Transverse colon (tissue), 4 donors: ENCODE data around the gene ARAP1.

Experiments
- CTCF ChIP-seq, 5 experiments: fragments of 200-600 bp in 3 of 5; fragments of 450-650 bp in 2 of 5; sonication (generic) in 3 of 5; IDR thresholded peaks; 1 replicate in 2 of 5; 2 replicates in 3 of 5; pipeline ENCODE4 v1.5.1; 2016 to 2017; ENCODE audit warnings: antibody characterized with exemption in 5 of 5, inconsistent platforms in 3 of 5, mild to moderate bottlenecking in 2 of 5, moderate library complexity in 1 of 5
- POLR2A ChIP-seq: fragments of 450-650 bp; IDR thresholded peaks from one replicate; pipeline ENCODE4 v1.6.1; 2016; ENCODE audit warnings: antibody characterized with exemption, mild to moderate bottlenecking, moderate library complexity
- POLR2AphosphoS5 ChIP-seq, 3 donors: sonication (generic); formaldehyde crosslinking; IDR thresholded peaks; one replicate each; pipeline ENCODE4 v1.6.1; 2016; ENCODE audit warnings: antibody characterized with exemption in 3 of 3

GRCh38 chr11:72647882-72648281 is 104.3 kb downstream of the ARAP1 start:
- TF ChIP-seq CTCF (IDR thresholded peaks at IDR 0.05) = no peak
- no peak for TF ChIP-seq POLR2AphosphoS5 (IDR thresholded peaks at IDR 0.05)
- TF ChIP-seq POLR2A = no peak
